Peyer's patch (tissue), 4 donors: ENCODE results near the gene TMA16. TPM values are rescaled to one million over a fixed set of nuclear protein-coding genes. Genes with fewer than 3 reads are reported as not detected.
"Not testable (repeated sequence)": the region's sequence is repeated elsewhere in the genome, so short reads cannot be mapped to it uniquely, and the experiment has no call there.

Experiments
- DNase-seq, 3 donors: peaks; one replicate each; pipeline ENCODE4 v3.0.0-alpha.2; 2017 to 2019
- H3K27ac ChIP-seq, 4 donors: fragments of 200-600 bp; sonication (generic); one replicate each; pipeline ENCODE4 v1.5.1; 2016 to 2019
- H3K27me3 ChIP-seq, 2 donors: fragments of 200-600 bp; sonication (generic); one replicate each; pipeline ENCODE4 v1.5.1; 2019
- H3K36me3 ChIP-seq, 3 donors: fragments of 200-600 bp; sonication (generic); one replicate each; pipeline ENCODE4 v1.5.1; 2016 to 2019
- H3K4me1 ChIP-seq, 4 donors: fragments of 200-600 bp; sonication (generic); one replicate each; pipeline ENCODE4 v1.5.1; 2016 to 2019
- H3K4me3 ChIP-seq, 4 donors: fragments of 200-600 bp; sonication (generic); 1 replicate in 3 of 4; 2 replicates in 1 of 4; pipeline ENCODE4 v1.5.1; 2016 to 2019; ENCODE audit warnings: mild to moderate bottlenecking in 1 of 4
- H3K9me3 ChIP-seq, 4 donors: fragments of 200-600 bp; sonication (generic); one replicate each; pipeline ENCODE4 v1.5.1; 2016 to 2019; ENCODE audit warnings: mild to moderate bottlenecking in 1 of 4
- CTCF ChIP-seq, 6 experiments: fragments of 450-650 bp in 4 of 6; fragments of 200-600 bp in 2 of 6; sonication (generic) in 1 of 6; IDR thresholded peaks; one replicate each; pipeline ENCODE4 v1.5.1; 2017 to 2019; ENCODE audit warnings: antibody characterized with exemption in 6 of 6, mild to moderate bottlenecking in 3 of 6, moderate library complexity in 1 of 6
- POLR2A ChIP-seq, 2 donors: fragments of 450-650 bp; IDR thresholded peaks; one replicate each; pipeline ENCODE4 v1.5.1; 2017; ENCODE audit warnings: antibody characterized with exemption in 2 of 2, mild to moderate bottlenecking in 2 of 2, moderate library complexity in 2 of 2
- total RNA-seq, 4 donors: library from RNA; depleted of rRNA; stranded (reverse); fragments of >200 nt; gene quantifications; one replicate each; pipeline ENCODE4 v1.1.0, GENCODE V29; 2016

The TMA16 gene
- total RNA-seq, 4 donors from 2014 or later, result 6.1 to 26.4 (median 15.1) TPM

- no peaks in the 10 kb centered on the region for H3K27me3 ChIP-seq
- H3K4me1 ChIP-seq, result no peaks in the 10 kb centered on the region
- H3K27ac ChIP-seq, result no peak overlapping the region
- TF ChIP-seq CTCF (IDR thresholded peaks at IDR 0.05) (no peak), POLR2A (IDR thresholded peaks at IDR 0.05) (no peak)
- no peaks in the 10 kb centered on the region for H3K36me3 ChIP-seq
- H3K4me3 ChIP-seq, result no peak overlapping the region
- no peak for DNase-seq
- H3K9me3 ChIP-seq, result no peaks in the 10 kb centered on the region
Measured at GRCh38 chr4:163534056-163534455, 39.6 kb downstream of the TMA16 start.

- no peaks in the 10 kb centered on the region for H3K27me3 ChIP-seq
- H3K4me1 ChIP-seq, result no peaks in the 10 kb centered on the region
- H3K27ac ChIP-seq, result no peak overlapping the region
- no peaks in the 10 kb centered on the region for H3K36me3 ChIP-seq
- TF ChIP-seq CTCF (IDR thresholded peaks at IDR 0.05) (no peak), POLR2A (IDR thresholded peaks at IDR 0.05) (no peak)
- no peaks in the 10 kb centered on the region for H3K9me3 ChIP-seq
- no peak overlapping the region for H3K4me3 ChIP-seq
- DNase-seq, result no peak
Measured at GRCh38 chr4:163535657-163536056, 41.2 kb downstream of the TMA16 start.

GRCh38 chr4:163536091-163536490, 41.6 kb downstream of the TMA16 start:
- Histone ChIP-seq H3K4me1 (no peaks in the 10 kb centered on the region), H3K9me3 (no peaks in the 10 kb centered on the region), H3K36me3 (no peaks in the 10 kb centered on the region), H3K27me3 (no peaks in the 10 kb centered on the region), H3K4me3 (no peak overlapping the region), H3K27ac (no peak overlapping the region)
- DNase-seq, result no peak
- TF ChIP-seq CTCF (IDR thresholded peaks at IDR 0.05), result no peak

GRCh38 chr4:163537114-163537513, 42.6 kb downstream of the TMA16 start:
- no peaks in the 10 kb centered on the region for H3K9me3 ChIP-seq
- no peak overlapping the region for H3K27ac ChIP-seq
- no peaks in the 10 kb centered on the region for H3K4me1 ChIP-seq
- H3K36me3 ChIP-seq, result no peaks in the 10 kb centered on the region
- no peak for TF ChIP-seq POLR2A (IDR thresholded peaks at IDR 0.05)
- no peak for TF ChIP-seq CTCF (IDR thresholded peaks at IDR 0.05)
- H3K4me3 ChIP-seq, result no peak overlapping the region
- no peak for DNase-seq
- no peaks in the 10 kb centered on the region for H3K27me3 ChIP-seq

GRCh38 chr4:163538820-163539219, 44.3 kb downstream of the TMA16 start:
- H3K27me3 ChIP-seq, H3K27ac ChIP-seq, H3K36me3 ChIP-seq, DNase-seq, H3K4me3 ChIP-seq, H3K4me1 ChIP-seq, H3K9me3 ChIP-seq: not testable (repeated sequence)

GRCh38 chr4:163540448-163540847, 46.0 kb downstream of the TMA16 start:
- H3K4me1 ChIP-seq, result no peaks in the 10 kb centered on the region
- no peaks in the 10 kb centered on the region for H3K9me3 ChIP-seq
- no peaks in the 10 kb centered on the region for H3K36me3 ChIP-seq
- no peak overlapping the region for H3K27ac ChIP-seq
- no peak overlapping the region for H3K4me3 ChIP-seq
- TF ChIP-seq CTCF (IDR thresholded peaks at IDR 0.05) (no peak), POLR2A (IDR thresholded peaks at IDR 0.05) (no peak)
- H3K27me3 ChIP-seq, result no peaks in the 10 kb centered on the region
- DNase-seq, result no peak
